Epithelial cell of esophagus (primary cell): ENCODE data around the gene SLC4A8.

Experiments used
- DNase-seq: peaks from one replicate; pipeline ENCODE4 v3.0.0; 2010; ENCODE audit warnings: low read depth
- H3K4me3 ChIP-seq: 2 replicates; pipeline ENCODE4 v1.5.1; 2011; ENCODE audit warnings: mild to moderate bottlenecking, low read length, control low read depth
- TF ChIP-seq, protein P1 (sequence below): IDR thresholded peaks from 2 replicates; pipeline ENCODE4 v1.5.1; 2011; ENCODE audit warnings: low read depth, mild to moderate bottlenecking, low read length, control low read depth, inconsistent platforms; ENCODE audit not compliant: insufficient read depth; ENCODE audit errors: missing control alignments

The SLC4A8 gene

DNA sequence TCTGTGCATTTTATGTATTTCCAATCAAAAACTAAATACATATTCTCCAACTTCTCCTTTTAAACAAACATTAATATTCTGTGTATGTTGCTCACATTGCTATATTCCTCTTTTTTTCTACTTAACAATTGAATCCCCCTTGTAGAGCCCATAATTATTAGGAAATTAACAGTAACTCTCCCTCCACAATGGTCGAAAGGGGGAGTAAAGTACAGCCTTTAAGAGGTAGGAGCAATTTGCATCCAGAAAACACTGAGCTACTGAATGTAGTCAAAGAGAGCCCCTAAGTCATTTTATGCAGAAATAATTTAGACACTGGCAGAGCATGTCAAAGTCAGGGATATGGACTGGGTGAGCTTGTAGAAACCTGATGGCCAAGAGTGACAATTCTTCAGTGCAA, 109.2 kb downstream of the SLC4A8 start:
- TF ChIP-seq, protein P1, sequence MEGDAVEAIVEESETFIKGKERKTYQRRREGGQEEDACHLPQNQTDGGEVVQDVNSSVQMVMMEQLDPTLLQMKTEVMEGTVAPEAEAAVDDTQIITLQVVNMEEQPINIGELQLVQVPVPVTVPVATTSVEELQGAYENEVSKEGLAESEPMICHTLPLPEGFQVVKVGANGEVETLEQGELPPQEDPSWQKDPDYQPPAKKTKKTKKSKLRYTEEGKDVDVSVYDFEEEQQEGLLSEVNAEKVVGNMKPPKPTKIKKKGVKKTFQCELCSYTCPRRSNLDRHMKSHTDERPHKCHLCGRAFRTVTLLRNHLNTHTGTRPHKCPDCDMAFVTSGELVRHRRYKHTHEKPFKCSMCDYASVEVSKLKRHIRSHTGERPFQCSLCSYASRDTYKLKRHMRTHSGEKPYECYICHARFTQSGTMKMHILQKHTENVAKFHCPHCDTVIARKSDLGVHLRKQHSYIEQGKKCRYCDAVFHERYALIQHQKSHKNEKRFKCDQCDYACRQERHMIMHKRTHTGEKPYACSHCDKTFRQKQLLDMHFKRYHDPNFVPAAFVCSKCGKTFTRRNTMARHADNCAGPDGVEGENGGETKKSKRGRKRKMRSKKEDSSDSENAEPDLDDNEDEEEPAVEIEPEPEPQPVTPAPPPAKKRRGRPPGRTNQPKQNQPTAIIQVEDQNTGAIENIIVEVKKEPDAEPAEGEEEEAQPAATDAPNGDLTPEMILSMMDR = no peak
- no peak overlapping the region for H3K4me3 ChIP-seq
- DNase-seq = no peak

DNA sequence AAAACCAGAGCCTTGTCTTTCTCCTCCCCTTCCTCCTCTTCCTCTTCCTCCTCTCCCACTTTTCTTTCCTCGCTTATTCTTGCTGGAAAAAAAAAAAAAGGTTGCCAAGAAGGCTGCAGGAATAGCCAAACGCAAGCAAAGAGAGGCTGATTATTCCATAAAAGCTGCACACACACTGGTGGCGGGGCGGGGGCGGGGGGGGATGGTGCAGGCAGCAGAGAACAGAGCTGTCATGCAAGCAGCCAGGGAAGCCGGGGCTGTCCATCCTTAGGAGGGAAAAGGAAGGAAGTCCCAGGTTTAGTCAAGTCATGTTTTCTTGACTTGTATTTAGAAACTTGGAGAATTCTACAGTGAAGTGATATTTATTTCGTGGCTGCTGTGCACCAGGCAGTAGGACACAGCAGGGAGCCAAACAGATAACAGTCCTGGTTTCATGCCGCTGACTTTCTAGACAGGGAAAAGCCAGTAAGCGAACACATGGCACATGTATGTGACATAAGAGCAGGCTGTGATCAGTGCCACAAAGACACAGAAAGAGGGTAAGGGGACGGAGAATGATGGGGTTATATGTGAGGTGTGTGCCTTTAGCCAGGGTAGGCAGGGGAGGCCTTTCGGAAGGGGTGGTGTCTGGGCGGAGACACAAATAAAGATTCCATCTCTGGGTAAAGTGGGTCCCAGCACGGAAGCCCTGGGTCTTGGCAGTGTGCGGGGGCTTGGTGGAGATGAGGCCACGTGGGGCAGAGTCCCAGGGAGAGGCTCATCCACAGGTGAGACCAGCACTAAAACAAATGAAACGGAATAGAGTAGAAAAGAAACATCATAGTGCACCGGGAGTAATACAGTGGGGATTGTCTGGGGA, 109.8 kb downstream of the SLC4A8 start:
- no peak overlapping the region for H3K4me3 ChIP-seq
- DNase-seq = no peak
- TF ChIP-seq, protein P1 = no peak

DNA sequence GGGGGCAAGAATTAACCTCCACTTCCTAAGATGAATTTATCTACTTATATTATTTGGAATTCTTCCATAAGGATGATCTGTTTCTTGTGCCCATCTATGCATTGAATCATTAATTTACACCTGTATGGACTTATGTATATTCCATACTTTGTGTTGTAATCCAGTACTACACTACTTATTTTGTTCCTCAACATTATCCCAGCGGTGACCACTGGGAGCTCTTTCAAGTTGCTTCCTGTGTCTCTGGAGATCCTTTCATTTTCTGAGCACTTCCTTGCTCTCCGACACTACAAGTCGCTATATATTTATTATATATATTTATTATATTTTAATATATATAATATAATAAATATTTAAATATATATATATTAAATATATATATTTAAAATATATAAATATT, 111.5 kb downstream of the SLC4A8 start:
- TF ChIP-seq, protein P1 = no peak
- no peak overlapping the region for H3K4me3 ChIP-seq
- DNase-seq = no peak

DNA sequence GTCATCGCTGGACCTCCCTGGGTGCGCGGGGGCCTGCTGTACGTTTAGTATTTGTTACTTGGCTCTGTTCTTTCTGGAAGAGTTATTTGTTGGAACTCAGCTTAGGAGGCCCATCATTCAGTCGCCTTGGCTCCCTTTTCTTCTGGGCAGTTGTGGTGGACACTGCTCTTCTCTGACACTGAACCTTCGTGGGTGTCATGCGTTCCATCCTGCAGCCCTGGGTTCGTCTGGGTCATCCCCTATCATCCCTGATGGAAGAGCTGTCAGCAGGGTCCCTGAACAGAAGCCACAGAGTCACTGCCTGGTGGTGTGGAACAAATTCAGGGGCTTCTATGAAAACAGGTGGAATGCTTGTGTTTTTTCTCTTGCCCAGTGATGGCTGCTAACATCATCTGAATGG, 113.5 kb downstream of the SLC4A8 start:
- TF ChIP-seq, protein P1 = no peak
- no peak overlapping the region for H3K4me3 ChIP-seq
- no peak for DNase-seq

DNA sequence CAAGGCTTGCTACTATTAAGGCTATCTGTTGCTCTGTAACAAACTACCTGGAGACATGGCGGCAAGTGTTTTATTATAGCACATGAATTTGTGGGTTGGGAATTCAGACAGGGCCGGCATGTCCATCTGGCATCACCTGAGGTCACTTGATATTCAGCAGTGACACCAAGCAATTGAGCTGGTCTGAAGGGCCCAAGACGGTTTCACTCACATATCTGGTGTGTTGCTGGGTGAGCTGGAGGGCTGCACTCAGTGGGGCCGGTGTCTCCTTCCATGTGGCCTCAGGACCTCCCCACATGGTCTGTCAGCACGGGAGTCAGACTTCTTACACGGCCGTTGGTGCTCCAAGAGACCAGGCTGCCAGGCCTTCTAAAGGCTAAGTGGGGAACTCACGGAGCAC, 114.0 kb downstream of the SLC4A8 start:
- H3K4me3 ChIP-seq = no peak overlapping the region
- TF ChIP-seq, protein P1 = no peak
- no peak for DNase-seq

DNA sequence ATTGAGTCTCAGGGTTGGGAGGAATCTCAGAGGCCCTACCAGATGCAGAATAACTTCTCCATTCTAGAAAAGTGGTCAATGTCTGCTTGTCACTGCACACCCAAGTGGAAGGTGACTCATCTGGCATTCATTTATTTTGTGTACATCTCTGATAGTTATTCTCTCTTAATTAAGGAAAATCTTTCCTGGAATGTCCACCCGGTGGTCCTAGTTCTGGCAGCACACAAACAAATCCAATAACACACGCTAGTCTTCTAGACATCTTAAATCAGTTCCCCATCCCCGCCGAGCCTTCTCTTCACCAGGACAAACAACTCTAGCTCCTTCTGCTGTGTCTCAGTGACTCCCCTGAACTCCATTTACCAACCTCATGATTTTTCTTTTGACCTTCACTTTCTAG, 116.4 kb downstream of the SLC4A8 start:
- TF ChIP-seq, protein P1 = no peak
- DNase-seq = no peak
- no peak overlapping the region for H3K4me3 ChIP-seq

DNA sequence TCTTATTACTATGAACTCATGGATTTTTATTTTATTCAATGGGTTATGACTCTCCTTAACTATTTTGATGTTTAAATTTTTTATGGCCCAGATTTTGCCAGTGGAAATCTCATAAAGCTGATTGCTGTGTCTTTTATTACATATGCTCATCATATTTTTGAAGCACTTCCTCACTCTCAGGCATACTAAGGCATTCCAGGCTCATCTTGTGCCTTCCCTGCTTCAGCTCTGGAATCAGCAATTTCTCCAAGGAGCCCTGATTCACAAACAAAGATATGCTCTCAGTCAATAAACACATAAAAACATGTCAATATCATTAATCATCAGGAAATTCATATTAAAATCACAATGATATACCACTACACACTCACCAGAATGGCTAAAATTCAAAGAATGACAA, 121.5 kb downstream of the SLC4A8 start:
- TF ChIP-seq, protein P1 = no peak
- no peak for DNase-seq
- no peak overlapping the region for H3K4me3 ChIP-seq
